ENCODE data around the gene CSTF1. TPM values are rescaled to one million over a fixed set of nuclear protein-coding genes. Genes with fewer than 3 reads are reported as not detected.
"Not testable (repeated sequence)": the region's sequence is repeated elsewhere in the genome, so short reads cannot be mapped to it uniquely, and the experiment has no call there.

Gene CSTF1
- total RNA-seq, 1 donor from 2014 or later: 16.9 TPM

- Histone ChIP-seq H3K4me1 (peaks cover 47% of the 10 kb centered on the region), H3K27me3 (ENCODE audit: low read depth) (no peaks in the 10 kb centered on the region), H3K36me3 (peaks cover 23% of the 10 kb centered on the region), H3K27ac (replicated peaks) (peak overlapping the region; percentile 24), H3K4me3 (no peak overlapping the region), H3K9me3 (replicated peaks) (no peaks in the 10 kb centered on the region)
- intact Hi-C loops (cut with micrococcal nuclease): no loop called here
- TF ChIP-seq CTCF (IDR thresholded peaks at IDR 0.05; ENCODE audit: borderline replicate concordance): no peak
- no peak for DNase-seq
Measured at GRCh38 chr20:56409956-56410355, 17.5 kb downstream of the CSTF1 start.

- Histone ChIP-seq H3K36me3 (peaks cover 16% of the 10 kb centered on the region), H3K27ac (replicated peaks) (peak overlapping the region; percentile 75), H3K4me1 (peaks cover 47% of the 10 kb centered on the region)
- H3K4me3 ChIP-seq; H3K9me3 ChIP-seq (replicated peaks); intact Hi-C loops (cut with micrococcal nuclease); DNase-seq; H3K27me3 ChIP-seq (ENCODE audit: low read depth): not testable (repeated sequence)
Measured at GRCh38 chr20:56411287-56411686, 18.8 kb downstream of the CSTF1 start.

GRCh38 chr20:56411759-56412472 lies 19.5 kb downstream of the CSTF1 start, which contains the start of gene CASS4:
TSS of gene CASS4 (plus strand) at chr20:56412260. CDS start at chr20:56412459, 199 bp downstream.
- no peaks in the 10 kb centered on the region for H3K27me3 ChIP-seq (ENCODE audit: low read depth)
- DNase-seq: no peak
- H3K27ac ChIP-seq (replicated peaks): peak within 1 kb of the TSS; percentile 75
- intact Hi-C loops (cut with micrococcal nuclease): no loop called here
- TF ChIP-seq CTCF (IDR thresholded peaks at IDR 0.05; ENCODE audit: borderline replicate concordance): no peak
- H3K9me3 ChIP-seq (replicated peaks): no peaks in the 10 kb centered on the region
- peaks cover 42% of the 10 kb centered on the region for H3K4me1 ChIP-seq
- H3K36me3 ChIP-seq: peaks cover 10% of the 10 kb centered on the region
- peak within 1 kb of the TSS; percentile 43 for H3K4me3 ChIP-seq

GRCh38 chr20:56412473-56412790 lies 20.0 kb downstream of the CSTF1 start:
- Histone ChIP-seq H3K27me3 (ENCODE audit: low read depth) (no peaks in the 10 kb centered on the region), H3K4me1 (peaks cover 37% of the 10 kb centered on the region), H3K27ac (replicated peaks) (peak overlapping the region; percentile 75), H3K4me3 (peak overlapping the region; percentile 43), H3K9me3 (replicated peaks) (no peaks in the 10 kb centered on the region), H3K36me3 (peaks cover 5% of the 10 kb centered on the region)
- no peak for TF ChIP-seq CTCF (IDR thresholded peaks at IDR 0.05; ENCODE audit: borderline replicate concordance)
- DNase-seq: no peak
- intact Hi-C loops (cut with micrococcal nuclease): no loop called here

- peak overlapping the region; percentile 75 for H3K27ac ChIP-seq (replicated peaks)
- H3K4me1 ChIP-seq: peaks cover 37% of the 10 kb centered on the region
- no peaks in the 10 kb centered on the region for H3K36me3 ChIP-seq
- no peak for DNase-seq
- no peak for TF ChIP-seq CTCF (IDR thresholded peaks at IDR 0.05; ENCODE audit: borderline replicate concordance)
- H3K9me3 ChIP-seq (replicated peaks): no peaks in the 10 kb centered on the region
- H3K4me3 ChIP-seq: peak overlapping the region; percentile 43
- no peaks in the 10 kb centered on the region for H3K27me3 ChIP-seq (ENCODE audit: low read depth)
- intact Hi-C loops (cut with micrococcal nuclease): no loop called here
Measured at GRCh38 chr20:56412949-56413348, 20.5 kb downstream of the CSTF1 start.
